Brain pericyte (primary cell): ENCODE measurements around the gene CCDC154.
"Not testable (repeated sequence)": the region's sequence is repeated elsewhere in the genome, so short reads cannot be mapped to it uniquely, and the experiment has no call there.

Source experiments
- DNase-seq: peaks from one replicate; pipeline ENCODE4 v3.0.0-alpha.2; 2012; ENCODE audit warnings: low read depth, low spot score

The CCDC154 gene

DNA sequence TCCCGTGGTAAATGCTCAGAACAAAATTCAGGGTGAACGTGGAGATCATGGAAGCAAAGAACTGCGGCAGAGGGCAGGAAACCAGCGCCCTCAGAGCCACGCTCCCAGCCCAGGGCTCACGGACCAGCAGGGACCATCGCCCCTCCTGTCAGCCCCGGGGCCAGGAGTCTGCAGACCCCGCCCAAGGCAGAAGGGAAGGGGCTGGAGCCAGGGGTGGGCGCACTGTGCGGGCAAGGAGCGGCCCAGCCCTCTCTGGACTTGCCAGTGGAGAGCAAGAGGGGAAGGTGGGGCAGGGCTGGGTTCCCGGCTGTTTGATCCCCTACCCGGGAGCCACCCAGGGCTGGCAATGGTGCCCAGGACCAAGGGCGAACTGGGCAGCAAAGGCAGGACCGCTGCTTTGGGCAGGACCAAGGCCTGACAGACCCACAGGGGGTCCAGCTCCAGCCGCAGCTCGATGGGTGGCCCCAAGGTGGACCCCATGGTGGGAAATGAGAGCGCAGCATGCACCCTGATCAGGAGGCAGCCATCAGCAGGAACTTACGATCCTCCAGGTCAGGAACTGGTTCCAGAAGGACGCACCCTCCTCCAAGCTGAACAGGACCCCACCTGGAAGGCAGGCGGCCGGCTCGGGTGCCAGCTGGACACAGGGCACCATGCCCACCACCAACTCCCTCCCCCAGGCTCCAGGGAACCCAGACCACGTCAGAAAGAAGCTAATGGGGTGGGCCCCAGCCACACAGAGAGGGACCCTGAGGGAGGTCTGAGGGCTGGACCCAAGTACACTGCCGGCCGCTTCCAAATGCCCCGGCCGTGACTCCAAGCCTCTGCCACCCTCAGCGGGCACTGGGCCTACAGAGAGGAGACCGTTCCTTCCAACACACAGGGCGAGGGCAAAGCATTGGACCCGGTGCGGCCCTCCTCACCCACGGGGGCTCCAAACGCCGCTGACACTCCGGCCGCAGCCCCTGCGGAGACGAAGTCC, 11.1 kb upstream of the CCDC154 start:
- no peak for DNase-seq

DNA sequence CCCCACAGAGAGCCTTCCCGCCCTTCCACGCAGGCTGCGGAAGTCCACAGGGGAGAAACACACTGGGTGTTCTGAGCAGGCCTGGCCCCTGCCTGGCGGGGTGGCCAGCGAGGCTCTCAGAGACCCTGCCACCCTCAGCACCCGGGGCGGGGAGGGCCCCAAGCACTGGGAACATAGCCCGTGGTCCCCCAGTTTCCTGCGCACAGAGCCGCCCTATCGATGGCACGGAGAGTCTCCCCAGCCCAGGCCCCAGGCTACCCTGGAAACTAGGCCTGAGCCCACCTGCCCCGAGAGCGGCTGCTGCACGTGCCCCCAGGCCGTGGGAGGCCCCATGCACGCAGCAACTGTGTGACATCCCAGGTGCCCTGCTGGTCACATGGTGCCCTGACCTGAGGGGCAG, 10.2 kb upstream of the CCDC154 start:
- DNase-seq = no peak

DNA sequence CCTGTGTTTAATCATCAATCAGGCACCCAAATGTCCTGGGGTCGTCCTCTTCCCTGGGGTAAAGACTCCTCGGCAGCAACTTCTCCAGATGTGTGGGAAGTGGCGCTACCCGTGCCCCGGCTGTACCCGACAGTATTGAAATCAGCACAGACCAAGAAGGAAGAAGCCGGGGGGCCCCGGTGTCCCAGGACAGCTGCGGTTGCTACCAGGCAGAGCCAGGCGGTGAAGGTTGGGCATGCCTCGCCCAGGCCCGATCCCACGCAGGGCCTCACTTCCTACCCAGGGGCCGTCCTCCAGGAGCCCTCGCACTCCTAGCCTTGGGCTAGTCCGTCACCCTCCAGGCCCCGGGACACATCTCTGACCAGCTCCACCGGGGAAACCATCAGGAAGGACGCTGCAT, 9.0 kb upstream of the CCDC154 start:
- no peak for DNase-seq

DNA sequence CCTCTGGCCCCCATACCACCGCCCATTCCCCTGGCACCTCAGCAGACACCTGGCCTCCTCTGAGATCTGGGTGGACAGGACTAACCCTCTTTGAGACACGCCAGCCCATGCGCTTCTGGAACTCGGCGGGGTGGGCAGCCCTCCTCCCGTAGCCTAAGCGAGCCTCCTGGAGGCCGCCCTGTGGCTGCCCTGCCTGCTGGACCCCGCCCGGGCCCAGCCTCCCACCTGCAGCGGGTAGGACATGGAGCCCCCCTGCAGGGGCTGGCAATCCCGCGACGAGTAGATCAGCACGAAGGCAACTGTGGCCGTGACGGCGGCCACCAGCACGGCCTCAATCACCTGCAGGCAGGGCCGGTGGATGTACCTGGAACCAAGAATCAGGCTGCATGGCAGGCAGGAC, 8.2 kb upstream of the CCDC154 start:
- no peak for DNase-seq

DNA sequence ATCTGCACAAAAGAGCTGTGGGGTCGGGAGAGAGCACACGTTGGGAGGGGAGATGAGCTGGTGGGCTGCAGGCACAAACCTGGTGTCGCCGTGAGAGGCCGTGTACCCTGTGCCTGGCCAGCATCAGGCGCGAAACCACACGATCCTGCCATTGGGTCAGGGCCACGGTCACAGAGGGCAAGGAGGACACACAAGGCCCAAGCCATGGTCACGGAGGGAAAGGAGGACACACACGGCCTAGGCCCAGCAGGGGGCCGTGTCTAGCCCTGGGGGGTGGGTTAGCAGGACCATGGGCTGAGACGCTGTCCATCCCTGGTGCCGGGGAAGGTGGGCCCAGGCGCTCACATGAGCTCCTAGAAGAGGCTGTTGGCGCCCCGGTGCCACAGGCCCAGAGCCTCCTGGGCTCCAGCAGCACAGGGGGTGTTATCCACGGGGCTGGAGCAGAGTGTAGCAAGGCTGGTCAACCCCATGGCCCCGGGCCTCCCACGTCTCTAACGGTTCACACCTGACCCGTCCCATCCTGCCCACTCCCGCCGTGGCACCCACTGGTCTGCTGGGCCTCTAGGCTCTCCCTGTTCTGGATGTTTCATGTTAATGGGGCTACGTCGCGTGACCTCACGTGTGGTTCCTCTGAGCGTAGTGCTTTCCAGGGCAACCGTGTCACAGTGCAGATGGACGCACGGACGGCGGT, 7.5 kb upstream of the CCDC154 start:
- DNase-seq = no peak

DNA sequence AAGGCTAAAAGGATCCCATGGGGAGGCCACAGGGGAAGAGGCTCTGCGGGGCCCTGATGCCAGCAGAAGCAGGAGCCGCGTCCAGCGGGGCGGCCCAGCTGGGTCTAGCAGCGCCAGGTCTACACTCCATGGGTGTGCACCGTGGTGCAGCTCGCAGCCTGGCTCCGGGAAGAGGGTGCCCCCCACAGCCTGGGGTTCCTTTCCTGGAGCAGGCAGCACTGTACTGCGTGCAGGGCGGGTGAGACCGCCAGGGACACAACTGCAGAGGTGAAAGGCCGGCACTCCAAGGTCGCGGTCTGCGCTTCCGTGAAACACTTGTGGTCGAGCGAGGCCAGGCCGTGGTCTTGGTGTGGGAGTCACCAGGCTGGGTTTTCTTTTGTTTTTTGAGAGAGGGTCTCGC, 6.5 kb upstream of the CCDC154 start:
- no peak for DNase-seq

DNA sequence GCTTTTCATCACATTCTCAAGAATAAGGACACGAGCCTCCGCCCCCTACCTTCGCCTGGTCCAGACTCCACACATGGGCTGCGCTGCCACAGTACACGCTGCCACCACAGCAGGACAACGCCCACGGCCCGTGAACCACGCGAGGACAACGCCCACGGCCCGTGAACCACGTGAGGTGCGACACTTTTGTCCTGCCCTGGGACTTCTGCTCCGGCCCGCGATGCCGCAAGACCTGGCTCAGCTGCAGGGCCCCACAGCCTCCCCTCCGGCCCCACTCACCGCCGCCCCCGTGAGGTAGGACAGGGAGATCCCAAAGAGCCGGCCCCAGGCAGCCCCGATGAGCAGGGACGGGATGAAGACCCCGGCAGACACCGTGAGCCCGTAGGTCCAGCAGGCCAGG, 5.9 kb upstream of the CCDC154 start:
- DNase-seq = no peak

DNA sequence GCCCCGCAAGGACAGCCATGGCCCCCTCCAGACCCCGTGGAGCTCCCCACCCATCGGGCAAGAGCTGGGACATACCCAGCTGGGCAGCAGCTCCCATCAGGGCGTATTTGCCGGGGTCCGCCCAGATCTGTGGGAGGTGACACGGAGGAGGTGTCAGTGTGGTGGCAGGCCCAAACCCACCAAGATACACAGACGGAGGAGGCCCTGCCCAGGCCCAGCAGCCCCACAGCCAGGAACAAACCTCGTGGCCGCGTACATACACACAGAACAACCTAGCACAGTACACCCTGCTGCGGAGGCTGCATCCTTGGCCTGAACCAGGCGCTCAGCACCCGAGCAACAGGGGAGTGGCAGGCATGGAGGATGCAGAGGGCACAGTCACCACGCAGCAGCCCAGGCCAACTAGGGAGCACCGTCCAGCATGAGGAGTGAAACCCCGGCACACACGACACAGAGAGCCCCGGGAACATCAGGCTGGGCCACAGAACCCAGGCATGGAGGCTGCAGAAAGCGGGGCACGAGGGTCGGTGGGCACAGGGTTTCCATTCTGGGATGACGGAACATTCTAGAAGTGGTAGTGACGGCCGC, 4.9 kb upstream of the CCDC154 start:
- no peak for DNase-seq

DNA sequence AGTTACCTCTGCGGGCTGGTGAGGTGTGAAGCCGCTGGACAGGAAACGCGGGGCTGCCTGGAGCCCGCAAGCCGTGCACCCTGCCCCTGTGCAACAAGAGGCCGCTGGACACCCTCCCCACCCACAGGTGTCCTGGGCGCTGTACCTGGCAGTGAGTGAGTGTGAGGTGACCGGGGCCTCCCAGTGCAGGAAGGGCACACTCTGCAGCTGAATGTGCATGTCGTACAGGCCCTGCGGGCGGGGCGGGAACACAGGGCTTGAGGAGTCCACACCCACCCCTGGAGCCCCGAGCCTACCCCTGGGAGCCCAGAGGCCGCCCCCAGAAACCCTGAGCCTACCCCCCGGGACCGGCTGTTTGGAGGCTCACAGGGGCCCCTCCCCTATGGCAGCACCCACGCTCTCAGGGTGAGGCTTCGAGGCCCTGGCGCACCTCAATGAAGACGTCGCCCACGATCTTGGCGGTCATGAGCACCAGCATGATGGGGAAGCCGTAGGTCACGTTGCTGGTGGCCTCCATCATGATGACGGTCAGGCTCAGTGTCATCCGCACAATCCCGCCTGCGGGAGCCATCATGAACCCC, 4.3 kb upstream of the CCDC154 start:
- DNase-seq = no peak

DNA sequence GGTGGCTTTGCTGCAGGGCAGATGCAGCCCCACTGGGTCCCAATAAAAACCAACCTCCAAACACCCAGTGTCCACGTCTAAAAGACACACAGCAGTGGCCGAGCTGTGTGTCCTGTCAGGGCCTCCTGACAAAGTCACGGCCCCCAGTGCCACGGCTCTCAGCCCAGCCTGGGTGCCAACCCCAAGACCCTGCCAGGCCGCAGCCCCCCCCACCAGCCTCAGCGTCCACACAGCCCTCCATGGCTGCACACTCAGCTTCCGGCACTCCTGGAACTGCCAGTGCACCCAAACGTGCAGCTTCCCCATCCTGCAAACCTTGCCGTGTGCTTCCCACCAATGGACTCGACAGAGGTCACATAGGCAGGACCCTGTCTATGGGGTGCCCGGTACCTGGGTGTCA, 3.6 kb upstream of the CCDC154 start:
- no peak for DNase-seq

DNA sequence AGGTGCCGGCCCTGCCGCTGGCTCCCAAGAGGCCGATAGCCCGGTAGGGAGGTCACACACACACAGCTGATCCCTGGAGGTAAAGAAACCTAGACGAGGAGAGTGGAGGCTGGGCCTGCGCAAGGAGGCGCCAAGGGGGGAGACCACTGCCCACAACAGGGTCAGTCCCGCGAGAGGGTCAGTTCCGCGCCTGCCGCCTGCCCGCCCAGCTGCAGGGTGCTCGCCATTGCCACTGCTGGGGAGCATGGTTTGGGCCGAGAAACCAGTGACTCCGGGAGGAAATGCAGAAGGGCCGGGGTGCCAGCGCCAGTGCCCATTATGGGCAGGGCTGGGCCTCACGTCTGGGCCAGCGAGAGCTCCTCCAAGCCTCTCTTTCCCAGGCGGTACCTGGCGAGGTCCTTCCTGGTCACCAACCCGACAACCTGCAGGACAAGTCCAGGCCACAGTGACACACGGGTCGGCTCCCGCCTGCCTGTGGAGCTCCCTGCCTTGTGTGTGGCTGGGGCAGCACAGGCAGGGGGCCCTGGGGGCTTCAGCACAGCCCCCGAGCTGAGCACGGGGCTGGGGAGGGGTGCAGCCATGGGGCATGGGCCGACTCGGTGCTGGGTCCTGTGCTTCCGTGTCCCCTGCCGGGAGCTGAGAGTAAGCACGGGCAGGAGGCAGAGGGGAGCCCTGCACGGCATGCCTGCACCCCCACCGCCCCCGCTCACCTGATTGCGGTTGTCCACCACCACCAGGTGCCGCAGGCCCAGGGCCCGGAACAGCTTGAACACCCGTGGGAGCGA, 2.1 kb upstream of the CCDC154 start:
- no peak for DNase-seq

DNA sequence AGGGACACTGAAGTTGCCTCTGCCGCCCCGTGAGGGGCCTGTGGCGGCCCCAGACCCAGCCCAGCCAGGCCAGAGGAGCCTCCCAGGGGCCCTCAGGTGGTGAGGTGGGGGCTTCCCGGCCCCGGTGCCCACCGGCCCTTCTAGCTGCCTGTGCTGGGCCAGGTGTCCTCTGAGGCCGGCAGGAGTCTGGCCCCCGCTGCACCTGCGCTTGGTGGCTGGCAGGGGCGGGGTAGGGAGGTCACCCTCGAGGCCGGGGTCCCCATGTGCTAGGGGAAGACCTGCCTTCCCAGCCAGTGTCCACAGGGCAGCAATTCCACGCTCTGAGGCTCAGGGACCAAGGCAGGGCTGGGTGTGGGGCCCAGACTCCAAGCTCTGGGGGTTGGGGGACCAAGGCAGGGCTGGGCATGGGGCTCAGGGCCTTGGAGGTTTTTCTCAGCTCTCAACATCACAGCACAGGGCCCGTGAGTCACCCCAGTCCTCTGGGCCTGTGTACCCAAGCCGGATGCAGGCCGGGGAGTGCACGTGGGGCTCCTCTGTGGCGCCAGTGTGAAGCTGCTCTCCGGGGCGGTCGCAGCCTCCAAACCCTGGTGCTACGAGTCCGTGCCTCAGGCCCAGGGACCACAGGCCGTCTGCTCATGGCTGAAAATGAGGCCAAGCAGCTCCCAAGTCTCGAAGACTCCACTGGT, 1.3 kb upstream of the CCDC154 start:
- DNase-seq = no peak

DNA sequence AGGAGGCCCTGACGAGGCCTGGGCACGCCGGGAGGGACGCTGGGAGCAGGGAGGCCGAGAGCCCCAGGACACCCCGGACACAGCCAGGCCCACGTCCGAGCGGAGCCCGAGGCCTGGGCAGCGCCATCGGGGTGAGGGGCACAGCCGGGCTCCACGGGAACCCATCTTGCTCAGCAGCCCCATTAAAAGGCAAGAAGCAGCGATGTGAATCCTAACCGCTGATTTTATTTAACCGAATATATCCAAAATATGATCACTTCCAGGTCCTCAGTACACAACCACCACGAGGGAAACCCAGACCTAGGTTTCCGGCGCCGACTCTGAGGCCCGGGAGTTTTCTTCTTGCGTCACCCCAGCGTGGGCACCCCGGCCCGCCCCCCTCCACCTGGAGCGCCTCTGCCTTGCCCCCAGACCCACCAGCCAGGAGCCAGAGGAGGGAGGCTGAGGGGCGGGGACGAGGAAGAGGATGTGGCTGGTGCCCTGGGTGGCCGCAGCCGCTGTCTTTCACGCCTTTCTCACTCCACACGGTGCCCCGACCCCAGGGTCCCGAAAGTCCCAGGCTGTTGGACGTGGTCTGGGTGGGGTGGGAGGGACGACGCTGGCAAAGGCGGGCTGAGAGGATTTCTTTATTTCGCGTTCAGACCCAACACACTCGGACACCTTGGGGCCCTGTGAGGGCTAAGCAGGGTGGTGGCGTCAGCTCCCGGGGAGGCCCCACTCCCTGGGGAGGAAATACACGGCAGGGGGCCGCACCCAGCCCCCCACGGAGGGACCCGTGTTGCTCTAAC, 568 bp upstream of the CCDC154 start:
- no peak for DNase-seq

DNA sequence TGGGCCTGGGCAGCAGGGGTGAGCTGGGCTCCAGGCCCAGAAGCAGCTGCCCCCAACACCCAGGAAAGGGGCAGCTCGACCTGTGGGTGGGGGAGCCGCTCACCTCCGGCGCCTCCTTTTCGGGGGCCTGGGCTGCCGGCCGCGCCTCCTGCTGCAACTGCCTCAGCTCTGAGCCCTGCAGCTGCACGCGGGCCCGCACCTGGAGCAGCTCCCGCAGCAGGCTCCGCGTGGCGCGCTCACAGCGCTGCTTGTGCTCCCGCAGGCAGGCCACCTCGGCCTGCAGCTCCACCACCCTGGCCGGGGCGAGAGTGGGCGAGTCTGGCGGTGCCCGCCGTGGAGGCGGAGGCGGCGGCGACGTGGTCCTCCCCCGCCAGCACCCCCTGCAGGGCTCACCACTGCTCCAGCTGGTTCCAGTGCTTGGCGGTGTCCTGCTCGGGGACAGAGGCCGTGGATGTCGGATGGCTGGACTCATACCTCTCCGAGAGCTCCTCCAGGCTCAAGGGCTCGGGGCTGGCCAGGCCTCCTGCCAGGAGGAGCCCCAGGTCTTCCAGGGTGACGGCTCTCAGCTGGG, 868 bp downstream of the CCDC154 start:
- no peak for DNase-seq

DNA sequence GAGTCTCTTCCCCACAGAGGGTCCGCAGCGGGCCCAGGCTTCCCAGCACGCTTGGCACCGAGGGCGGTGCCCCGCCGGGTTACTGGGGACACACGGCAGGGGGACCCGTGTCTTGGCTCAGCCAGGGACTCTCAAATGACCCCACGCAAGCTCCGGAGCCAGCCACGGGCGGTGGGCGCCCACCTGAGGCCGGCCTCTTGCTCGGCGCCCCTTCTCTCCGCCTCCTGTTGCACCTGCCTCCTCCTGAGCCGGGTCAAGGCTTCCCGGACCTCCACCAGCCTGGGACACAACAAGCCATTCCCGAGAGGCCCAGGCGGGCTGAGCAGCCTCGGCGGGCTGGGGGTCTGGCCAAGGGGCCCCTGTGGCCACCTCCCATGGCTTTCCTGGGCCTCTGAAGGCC, 1.7 kb downstream of the CCDC154 start:
- no peak for DNase-seq

DNA sequence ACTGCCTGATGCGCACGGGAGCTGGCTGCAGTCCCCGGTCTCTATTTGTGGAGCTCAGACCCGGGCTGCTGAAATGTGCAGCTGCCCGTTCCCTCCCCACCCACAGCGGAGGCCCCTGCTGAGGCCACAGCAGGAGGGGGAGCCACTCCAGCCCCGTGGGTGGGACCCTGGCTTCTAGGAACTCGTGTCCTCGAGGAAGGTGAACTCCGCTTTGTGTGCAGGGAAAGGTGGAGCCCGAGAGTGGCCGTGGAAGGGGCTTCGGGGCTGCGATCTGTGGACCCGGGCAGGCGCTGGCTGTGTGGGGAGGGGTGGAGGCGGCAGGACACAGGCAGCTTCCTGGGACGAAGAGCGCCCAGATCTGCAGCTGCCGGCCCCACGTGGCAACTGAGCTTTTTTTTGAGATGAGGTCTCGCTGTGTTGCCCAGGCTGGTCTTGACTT, 2.9 kb downstream of the CCDC154 start:
- no peak for DNase-seq

DNA sequence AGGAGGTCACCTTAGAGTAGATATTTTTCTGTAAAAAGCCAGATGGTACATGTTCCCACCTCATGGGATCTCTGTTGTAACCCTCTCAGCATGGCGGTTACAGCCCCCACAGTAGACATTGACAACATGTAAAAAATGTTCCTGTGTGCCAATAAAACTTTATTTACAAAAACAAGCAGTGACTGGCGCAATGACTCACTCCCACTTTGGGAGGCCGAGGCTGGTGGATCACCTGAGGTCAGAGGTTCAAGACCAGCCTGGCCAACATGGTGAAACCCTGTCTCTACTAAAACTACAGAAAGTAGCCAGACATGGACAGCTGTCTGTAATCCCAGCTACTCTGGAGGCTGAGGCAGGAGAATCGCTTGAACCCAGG, 4.7 kb downstream of the CCDC154 start:
- DNase-seq = not testable (repeated sequence)

DNA sequence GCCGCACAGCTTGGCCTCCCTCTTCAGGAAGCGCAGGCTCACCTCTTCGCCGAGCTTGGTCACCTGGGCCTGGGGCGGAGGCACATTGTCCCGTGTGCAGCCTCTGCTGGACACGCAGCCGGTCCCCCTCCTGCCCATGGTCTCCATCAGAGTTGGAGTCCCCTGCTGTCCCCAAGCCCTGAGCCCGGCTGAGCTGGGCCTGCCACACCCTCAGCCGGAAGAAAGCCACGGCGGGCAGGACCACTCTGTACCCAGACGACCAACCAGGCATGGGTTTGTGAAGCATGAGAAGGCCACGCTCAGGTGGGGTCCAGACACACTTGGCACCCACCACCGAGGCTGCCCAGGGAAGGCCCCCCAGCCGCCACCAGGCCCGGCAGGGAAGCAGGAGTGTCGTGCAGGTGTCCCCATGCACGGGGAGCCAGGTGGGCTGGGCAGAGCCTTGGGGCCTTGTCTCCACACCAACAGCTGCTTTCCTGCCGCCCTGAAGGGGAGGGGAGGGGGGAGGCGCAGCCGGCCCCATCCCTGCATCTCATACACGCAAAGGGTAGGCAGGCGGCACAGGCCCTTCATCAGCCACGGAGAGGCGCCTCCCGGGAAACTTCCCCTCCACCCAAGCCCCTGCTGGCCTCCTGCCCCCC, 5.2 kb downstream of the CCDC154 start:
- no peak for DNase-seq
